ENCODE results near the gene HIRIP3. TPM values are rescaled to one million over a fixed set of nuclear protein-coding genes. Genes with fewer than 3 reads are reported as not detected.

Gene HIRIP3
- total and polyA plus RNA-seq, 2 of the 13 experiments (the other 11 are each of a cell fraction or from before 2014, with no cell fraction given): 12.6 to 17.2 TPM

DNA sequence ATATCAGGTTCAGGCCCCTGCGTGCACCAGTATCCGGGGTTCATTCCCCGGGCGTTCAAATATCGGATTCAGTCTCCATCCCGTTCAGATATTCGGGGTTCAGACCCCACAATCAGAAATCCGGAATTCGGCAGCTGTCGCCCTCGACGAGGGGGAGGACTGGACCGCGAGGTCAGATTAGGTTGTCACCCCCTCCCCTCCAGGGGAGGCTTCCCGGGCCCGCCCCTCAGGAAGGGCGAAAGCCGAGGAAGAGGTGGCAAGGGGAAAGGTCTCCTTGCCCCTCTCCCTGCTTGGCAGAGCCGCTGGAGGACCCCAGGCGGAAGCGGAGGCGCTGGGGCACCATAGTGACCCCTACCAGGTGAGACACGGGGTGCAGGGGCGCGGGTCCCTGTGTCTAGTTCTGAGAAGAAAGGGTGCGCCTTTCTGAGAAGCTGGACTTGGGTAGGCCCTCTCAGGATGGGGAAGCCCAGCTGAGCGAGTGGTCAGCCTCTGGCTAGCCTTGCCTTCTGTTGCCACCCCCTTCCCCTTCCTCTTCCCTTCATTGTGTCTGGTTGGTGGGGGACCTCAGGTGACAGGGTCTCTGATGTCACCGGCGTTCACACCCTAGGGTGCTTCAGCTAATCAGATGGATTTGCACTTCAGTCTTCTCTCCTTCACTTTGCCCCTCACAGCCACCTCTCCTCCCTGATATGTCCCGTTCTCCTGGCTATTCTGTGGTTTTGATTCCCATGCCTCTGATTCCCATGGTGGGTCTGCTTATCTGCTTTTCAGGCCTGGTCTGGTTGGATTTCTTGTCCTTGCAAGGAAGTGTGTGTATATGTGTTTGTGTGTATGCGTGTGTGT lies 20.9 kb downstream of the HIRIP3 start (continued):
- TF ChIP-seq ZNF350 (CRISPR knock-in tag; IDR thresholded peaks at IDR 0.05; ENCODE audit: borderline replicate concordance, low read depth) (no peak), IRF2 (CRISPR knock-in tag; IDR thresholded peaks at IDR 0.05) (no peak), ZNF280B (CRISPR knock-in tag; IDR thresholded peaks at IDR 0.05; ENCODE audit: borderline replicate concordance) (0 out of 2 replicates have a peak, but pooled peaks have one; percentile 59), KAT8 (CRISPR knock-in tag; IDR thresholded peaks at IDR 0.05) (no peak), ZNF816 (CRISPR knock-in tag; IDR thresholded peaks at IDR 0.05; ENCODE audit: borderline replicate concordance) (no peak), SMYD3 (CRISPR knock-in tag; IDR thresholded peaks at IDR 0.05) (no peak), ZNF749 (CRISPR knock-in tag; IDR thresholded peaks at IDR 0.05; ENCODE audit: borderline replicate concordance) (no peak), PATZ1 (CRISPR knock-in tag; IDR thresholded peaks at IDR 0.05) (no peak), RFX5 (IDR thresholded peaks at IDR 0.05; ENCODE audit: low read depth, low read length) (0 out of 2 replicates have a peak, but pooled peaks have one; percentile 25), HOXA9 (CRISPR knock-in tag; IDR thresholded peaks at IDR 0.05; ENCODE audit: borderline replicate concordance) (no peak), ZNF747 (CRISPR knock-in tag; IDR thresholded peaks at IDR 0.05; ENCODE audit: borderline replicate concordance) (no peak), TP53 (CRISPR knock-in tag; conservative IDR thresholded peaks at IDR 0.05) (no peak), GATAD1 (CRISPR knock-in tag; IDR thresholded peaks at IDR 0.05) (no peak)
- TF ChIP-seq, protein P1, sequence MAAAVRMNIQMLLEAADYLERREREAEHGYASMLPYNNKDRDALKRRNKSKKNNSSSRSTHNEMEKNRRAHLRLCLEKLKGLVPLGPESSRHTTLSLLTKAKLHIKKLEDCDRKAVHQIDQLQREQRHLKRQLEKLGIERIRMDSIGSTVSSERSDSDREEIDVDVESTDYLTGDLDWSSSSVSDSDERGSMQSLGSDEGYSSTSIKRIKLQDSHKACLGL (CRISPR knock-in tag; IDR thresholded peaks at IDR 0.05): no peak; the same call in 1 of the 2 replicates
- TF ChIP-seq, protein P2, sequence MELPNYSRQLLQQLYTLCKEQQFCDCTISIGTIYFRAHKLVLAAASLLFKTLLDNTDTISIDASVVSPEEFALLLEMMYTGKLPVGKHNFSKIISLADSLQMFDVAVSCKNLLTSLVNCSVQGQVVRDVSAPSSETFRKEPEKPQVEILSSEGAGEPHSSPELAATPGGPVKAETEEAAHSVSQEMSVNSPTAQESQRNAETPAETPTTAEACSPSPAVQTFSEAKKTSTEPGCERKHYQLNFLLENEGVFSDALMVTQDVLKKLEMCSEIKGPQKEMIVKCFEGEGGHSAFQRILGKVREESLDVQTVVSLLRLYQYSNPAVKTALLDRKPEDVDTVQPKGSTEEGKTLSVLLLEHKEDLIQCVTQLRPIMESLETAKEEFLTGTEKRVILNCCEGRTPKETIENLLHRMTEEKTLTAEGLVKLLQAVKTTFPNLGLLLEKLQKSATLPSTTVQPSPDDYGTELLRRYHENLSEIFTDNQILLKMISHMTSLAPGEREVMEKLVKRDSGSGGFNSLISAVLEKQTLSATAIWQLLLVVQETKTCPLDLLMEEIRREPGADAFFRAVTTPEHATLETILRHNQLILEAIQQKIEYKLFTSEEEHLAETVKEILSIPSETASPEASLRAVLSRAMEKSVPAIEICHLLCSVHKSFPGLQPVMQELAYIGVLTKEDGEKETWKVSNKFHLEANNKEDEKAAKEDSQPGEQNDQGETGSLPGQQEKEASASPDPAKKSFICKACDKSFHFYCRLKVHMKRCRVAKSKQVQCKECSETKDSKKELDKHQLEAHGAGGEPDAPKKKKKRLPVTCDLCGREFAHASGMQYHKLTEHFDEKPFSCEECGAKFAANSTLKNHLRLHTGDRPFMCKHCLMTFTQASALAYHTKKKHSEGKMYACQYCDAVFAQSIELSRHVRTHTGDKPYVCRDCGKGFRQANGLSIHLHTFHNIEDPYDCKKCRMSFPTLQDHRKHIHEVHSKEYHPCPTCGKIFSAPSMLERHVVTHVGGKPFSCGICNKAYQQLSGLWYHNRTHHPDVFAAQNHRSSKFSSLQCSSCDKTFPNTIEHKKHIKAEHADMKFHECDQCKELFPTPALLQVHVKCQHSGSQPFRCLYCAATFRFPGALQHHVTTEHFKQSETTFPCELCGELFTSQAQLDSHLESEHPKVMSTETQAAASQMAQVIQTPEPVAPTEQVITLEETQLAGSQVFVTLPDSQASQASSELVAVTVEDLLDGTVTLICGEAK (IDR thresholded peaks at IDR 0.05): no peak
- TF ChIP-seq, protein P2 (CRISPR knock-in tag; IDR thresholded peaks at IDR 0.05): 0 out of 2 replicates have a peak, but pooled peaks have one; percentile 27

Data from HepG2 (cell line).